DND-41 (cell line): ENCODE results near the gene HOXA5.

Experiments used
- EZH2 ChIP-seq: IDR thresholded peaks from 3 replicates; pipeline ENCODE4 v1.6.1; 2012; ENCODE audit warnings: borderline replicate concordance, low read depth, mild to moderate bottlenecking, moderate library complexity, low read length, inconsistent platforms; ENCODE audit not compliant: severe bottlenecking
- TF ChIP-seq, protein P1 (sequence below): IDR thresholded peaks from 2 replicates; pipeline ENCODE4 v1.5.1; 2012; ENCODE audit warnings: borderline replicate concordance, low read length, moderate library complexity, mild to moderate bottlenecking; ENCODE audit not compliant: poor library complexity, severe bottlenecking; ENCODE audit errors: extremely low read depth

GRCh38 chr7:27146491-27147198 lies 3.2 kb upstream of the HOXA5 start:
- TF ChIP-seq, protein P1, sequence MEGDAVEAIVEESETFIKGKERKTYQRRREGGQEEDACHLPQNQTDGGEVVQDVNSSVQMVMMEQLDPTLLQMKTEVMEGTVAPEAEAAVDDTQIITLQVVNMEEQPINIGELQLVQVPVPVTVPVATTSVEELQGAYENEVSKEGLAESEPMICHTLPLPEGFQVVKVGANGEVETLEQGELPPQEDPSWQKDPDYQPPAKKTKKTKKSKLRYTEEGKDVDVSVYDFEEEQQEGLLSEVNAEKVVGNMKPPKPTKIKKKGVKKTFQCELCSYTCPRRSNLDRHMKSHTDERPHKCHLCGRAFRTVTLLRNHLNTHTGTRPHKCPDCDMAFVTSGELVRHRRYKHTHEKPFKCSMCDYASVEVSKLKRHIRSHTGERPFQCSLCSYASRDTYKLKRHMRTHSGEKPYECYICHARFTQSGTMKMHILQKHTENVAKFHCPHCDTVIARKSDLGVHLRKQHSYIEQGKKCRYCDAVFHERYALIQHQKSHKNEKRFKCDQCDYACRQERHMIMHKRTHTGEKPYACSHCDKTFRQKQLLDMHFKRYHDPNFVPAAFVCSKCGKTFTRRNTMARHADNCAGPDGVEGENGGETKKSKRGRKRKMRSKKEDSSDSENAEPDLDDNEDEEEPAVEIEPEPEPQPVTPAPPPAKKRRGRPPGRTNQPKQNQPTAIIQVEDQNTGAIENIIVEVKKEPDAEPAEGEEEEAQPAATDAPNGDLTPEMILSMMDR = no peak
- TF ChIP-seq EZH2 = no peak
